Jurkat, Clone E6-1 (cell line): Measurements from ENCODE around the gene GALR1. TPM values are rescaled to one million over a fixed set of nuclear protein-coding genes. Genes with fewer than 3 reads are reported as not detected.
"Not testable (repeated sequence)": the region's sequence is repeated elsewhere in the genome, so short reads cannot be mapped to it uniquely, and the experiment has no call there.

Experiments
- DNase-seq: peaks from one replicate; pipeline ENCODE4 v3.0.0-alpha.2; 2011; ENCODE audit warnings: low read depth, low spot score
- H3K4me3 ChIP-seq: 2 replicates; pipeline ENCODE4 v1.5.1; 2011; ENCODE audit warnings: mild to moderate bottlenecking, low read length, control low read depth, moderate library complexity
- polyA plus RNA-seq: library from polyadenylated mRNA; unstranded; fragments of >200 nt; gene quantifications from one replicate; pipeline ENCODE4 v1.2.1, GENCODE V29; 2012; ENCODE audit warnings: missing spikeins; ENCODE audit not compliant: insufficient read length, insufficient read depth

Gene GALR1, protein sequence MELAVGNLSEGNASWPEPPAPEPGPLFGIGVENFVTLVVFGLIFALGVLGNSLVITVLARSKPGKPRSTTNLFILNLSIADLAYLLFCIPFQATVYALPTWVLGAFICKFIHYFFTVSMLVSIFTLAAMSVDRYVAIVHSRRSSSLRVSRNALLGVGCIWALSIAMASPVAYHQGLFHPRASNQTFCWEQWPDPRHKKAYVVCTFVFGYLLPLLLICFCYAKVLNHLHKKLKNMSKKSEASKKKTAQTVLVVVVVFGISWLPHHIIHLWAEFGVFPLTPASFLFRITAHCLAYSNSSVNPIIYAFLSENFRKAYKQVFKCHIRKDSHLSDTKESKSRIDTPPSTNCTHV
- not detected for polyA plus RNA-seq

GRCh38 chr18:77249569-77250500 is at the start of gene GALR1:
Gene GALR1 (plus strand): TSS chr18:77249848. CDS start chr18:77250549, 701 bp downstream.
- no peak for DNase-seq
- no peak within 1 kb of the TSS for H3K4me3 ChIP-seq

DNA sequence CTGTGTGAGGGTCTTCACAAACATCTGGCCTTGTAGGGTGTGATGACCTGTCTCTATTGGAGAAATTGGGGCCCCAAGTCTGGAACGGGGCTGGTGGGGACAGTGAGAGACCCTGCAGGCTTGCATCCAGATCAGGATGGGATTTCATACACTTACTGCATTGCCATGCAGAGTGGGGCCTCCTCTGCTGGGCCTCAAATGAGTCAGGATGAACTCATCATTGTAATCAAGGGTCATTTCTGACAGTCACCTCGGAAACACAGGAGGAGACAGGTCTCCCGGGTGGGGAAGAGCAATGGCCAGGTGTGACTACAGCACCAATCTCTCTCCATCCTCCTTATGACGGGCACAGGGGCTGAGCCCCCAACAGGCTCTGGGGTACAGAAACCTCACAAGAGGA is 48.1 kb upstream of the GALR1 start:
- DNase-seq = no peak
- no peak overlapping the region for H3K4me3 ChIP-seq

DNA sequence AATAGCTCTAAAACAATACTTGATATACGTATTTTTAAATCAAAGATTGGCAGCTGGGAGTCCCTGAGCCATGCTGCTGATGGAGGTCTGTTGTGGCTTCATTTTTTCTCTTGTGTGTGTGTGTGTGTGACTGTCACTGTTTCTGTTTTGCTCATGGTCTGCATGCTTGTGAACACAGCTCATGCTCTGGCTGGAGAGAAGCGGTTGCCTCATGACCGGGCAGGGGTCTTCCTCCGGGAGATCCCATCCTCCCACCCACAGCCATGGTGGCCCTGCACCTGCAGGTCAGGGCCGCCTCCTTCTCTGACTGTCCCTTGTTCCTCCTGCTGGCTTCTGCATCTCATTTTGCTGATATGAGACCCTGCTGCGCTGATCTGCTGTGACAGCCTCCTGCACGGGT is 47.3 kb upstream of the GALR1 start:
- DNase-seq = no peak

GRCh38 chr18:77203071-77203470 is 46.6 kb upstream of the GALR1 start:
- no peak overlapping the region for H3K4me3 ChIP-seq
- DNase-seq = no peak

More for the DNA sequence above, 47.3 kb upstream of the GALR1 start:
- no peak overlapping the region for H3K4me3 ChIP-seq

- no peak for DNase-seq
- H3K4me3 ChIP-seq = no peak overlapping the region
These were observed 45.8 kb upstream of the GALR1 start for GRCh38 chr18:77203851-77204250.

- H3K4me3 ChIP-seq = no peak overlapping the region
- no peak for DNase-seq
These were observed 43.9 kb upstream of the GALR1 start for GRCh38 chr18:77205769-77206168.

GRCh38 chr18:77206676-77207374 is 42.8 kb upstream of the GALR1 start:
- DNase-seq = no peak
- H3K4me3 ChIP-seq = no peak overlapping the region

GRCh38 chr18:77207540-77207939 is 42.1 kb upstream of the GALR1 start:
- H3K4me3 ChIP-seq = no peak overlapping the region
- DNase-seq = peak; percentile 58

GRCh38 chr18:77208964-77209363 is 40.7 kb upstream of the GALR1 start:
- peak; percentile 44 for DNase-seq
- peak overlapping the region; percentile 5 for H3K4me3 ChIP-seq

DNA sequence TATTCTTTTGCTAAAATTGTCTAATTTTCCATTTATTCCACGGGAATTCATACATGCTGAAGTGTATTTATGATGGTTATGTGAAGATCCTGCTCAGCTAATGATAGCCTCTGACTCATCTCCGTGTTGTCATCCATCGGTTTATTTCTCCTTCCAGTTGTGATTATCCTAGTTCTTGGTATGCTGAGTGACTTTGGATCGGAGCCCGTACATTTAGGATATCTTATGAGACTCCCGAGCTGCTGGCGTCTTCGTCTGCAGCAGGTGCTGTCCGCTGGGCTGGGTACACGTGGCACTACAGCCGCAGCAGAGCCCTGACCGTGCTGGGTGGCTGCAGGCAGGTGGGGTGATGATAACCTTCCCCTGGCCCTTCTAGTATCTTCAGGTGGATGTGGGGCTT is 40.1 kb upstream of the GALR1 start:
- no peak for DNase-seq
- no peak overlapping the region for H3K4me3 ChIP-seq

DNA sequence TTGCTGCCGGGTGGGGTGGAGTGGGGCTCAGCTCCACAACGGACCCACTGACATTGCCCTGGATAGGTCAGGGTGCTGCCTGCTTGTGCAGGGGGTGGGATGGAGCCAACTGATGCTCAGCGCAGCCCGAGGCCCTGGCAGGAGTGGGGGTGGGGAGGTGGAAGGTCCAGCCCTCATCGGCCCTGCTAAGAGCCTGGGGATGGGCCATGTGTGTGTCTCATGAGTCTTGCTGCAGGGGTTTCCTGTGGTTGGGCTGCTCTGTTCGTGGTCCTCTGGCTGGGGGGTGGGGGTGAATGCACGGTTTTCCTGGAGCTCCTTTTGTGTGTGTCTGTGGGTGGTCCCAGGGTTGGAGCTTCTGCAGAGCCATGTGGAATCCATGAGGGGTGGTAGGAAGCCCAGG is 39.4 kb upstream of the GALR1 start:
- H3K4me3 ChIP-seq = no peak overlapping the region
- no peak for DNase-seq

GRCh38 chr18:77218642-77219041 is 31.0 kb upstream of the GALR1 start:
- no peak overlapping the region for H3K4me3 ChIP-seq
- DNase-seq = no peak

DNA sequence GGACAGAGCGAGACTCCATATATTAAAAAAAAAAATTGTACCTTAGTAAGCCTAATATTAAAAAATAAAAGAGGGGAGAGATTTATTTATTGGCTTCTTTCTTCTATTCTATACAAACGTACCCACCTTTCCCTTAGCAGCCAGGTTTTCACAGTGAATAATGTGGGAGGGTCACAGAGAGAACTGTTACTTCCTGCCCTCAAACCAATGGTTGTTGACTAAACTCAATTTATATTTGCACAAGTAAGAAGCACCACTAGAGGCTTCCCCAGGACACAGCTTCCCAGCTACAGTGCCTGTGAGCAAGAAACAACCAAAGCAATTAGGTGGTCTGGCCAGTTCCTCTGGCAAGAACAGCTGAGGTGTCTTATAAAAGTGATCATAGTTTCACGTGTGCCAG is 28.9 kb upstream of the GALR1 start:
- H3K4me3 ChIP-seq = no peak overlapping the region

GRCh38 chr18:77222464-77222863 is 27.2 kb upstream of the GALR1 start:
- DNase-seq = no peak
- no peak overlapping the region for H3K4me3 ChIP-seq

More for the DNA sequence above, 28.9 kb upstream of the GALR1 start:
- no peak for DNase-seq

DNA sequence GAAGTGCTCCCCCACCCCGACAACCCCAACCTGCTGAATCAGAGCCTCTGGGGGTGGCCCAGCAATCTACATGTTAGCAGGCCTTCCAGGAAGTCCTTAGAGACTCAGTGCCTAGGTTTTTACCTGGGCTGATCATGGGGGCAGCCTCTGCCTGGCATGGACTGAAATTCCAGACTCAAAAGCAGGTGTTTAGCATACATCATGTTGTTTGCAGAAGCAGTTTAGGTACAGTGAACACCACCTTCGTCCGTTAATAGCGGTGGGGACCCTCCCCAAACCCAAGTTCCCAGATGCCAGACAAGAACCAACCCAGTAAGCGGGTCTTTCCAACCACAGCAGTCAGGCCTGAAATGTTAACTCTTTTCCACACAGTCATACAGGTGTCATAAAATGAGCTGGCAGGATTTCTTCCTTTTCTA is 26.4 kb upstream of the GALR1 start:
- no peak overlapping the region for H3K4me3 ChIP-seq
- no peak for DNase-seq

GRCh38 chr18:77223653-77224052 is 26.0 kb upstream of the GALR1 start:
- no peak for DNase-seq
- H3K4me3 ChIP-seq = no peak overlapping the region

GRCh38 chr18:77230645-77231044 is 19.0 kb upstream of the GALR1 start:
- DNase-seq = no peak
- no peak overlapping the region for H3K4me3 ChIP-seq

DNA sequence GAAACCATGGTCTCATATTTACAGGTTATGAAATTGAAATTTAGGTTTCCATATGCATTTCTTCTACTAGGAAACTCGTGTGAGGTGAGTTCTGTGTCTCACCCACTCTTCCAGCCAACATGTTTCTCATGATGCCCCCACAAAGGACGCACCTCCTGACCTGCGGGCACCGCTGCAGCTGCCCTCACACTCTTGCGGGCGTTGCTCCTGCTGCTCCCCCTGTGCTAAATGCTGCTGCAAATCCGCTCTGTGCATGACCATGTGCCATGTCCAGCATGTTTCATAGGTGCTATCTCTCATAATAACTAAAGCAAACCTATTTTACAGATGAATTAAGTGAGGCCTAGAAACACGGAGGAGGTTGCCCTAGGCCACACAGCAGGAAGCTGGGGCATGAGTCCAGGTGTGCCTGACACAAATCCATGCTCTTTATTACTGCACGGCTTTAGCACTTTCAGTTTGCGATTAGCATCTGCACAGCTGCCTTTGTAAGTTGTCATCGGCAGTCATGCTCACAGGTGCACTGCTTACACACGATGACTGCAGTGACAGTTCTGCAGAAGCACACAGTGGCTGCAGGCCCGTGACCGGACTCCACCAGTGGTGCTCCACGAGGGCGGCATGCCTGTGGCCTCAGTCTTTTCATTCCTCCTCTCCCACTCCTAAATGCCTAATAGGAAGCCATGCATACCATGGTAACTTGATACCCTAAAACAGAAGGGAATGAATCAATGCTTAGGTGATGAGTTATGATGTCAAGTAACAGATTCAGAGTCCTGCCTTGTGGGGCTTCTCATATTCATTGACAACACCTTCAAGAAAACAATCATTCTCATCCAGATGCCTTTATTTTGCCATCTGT is 14.9 kb upstream of the GALR1 start:
- DNase-seq = peak; percentile 16
- H3K4me3 ChIP-seq = no peak overlapping the region

- not testable (repeated sequence) for H3K4me3 ChIP-seq, DNase-seq
These were observed 10.4 kb upstream of the GALR1 start for GRCh38 chr18:77239285-77239684.
